GM18861 (cell line): ENCODE data around the gene SMIM44.
"Not testable (repeated sequence)": the region's sequence is repeated elsewhere in the genome, so short reads cannot be mapped to it uniquely, and the experiment has no call there.

Experiments used
- ATAC-seq: cut with Tn5 transposase; IDR thresholded peaks from one replicate; pipeline ENCODE4 v1.9.1; 2021; ENCODE audit not compliant: unreplicated experiment

SMIM44 gene

GRCh38 chr19:3518255-3518654 is 35.0 kb upstream of the SMIM44 start:
- ATAC-seq, result no peak

- ATAC-seq, result no peak
Observed at GRCh38 chr19:3517638-3518037, 34.4 kb upstream of the SMIM44 start.

GRCh38 chr19:3516675-3517207 is 33.5 kb upstream of the SMIM44 start:
- no peak for ATAC-seq

GRCh38 chr19:3515891-3516422 is 32.7 kb upstream of the SMIM44 start:
- no peak for ATAC-seq

GRCh38 chr19:3514930-3515329 is 31.7 kb upstream of the SMIM44 start:
- ATAC-seq, result no peak

GRCh38 chr19:3513229-3514140 is 30.2 kb upstream of the SMIM44 start:
- ATAC-seq, result no peak

- no peak for ATAC-seq
Observed at GRCh38 chr19:3512562-3513228, 29.5 kb upstream of the SMIM44 start.

- ATAC-seq, result no peak
Observed at GRCh38 chr19:3511506-3512251, 28.4 kb upstream of the SMIM44 start.

- no peak for ATAC-seq
Observed at GRCh38 chr19:3510727-3511126, 27.5 kb upstream of the SMIM44 start.

GRCh38 chr19:3509566-3509989 is 26.3 kb upstream of the SMIM44 start:
- no peak for ATAC-seq

GRCh38 chr19:3508771-3509535 is 25.7 kb upstream of the SMIM44 start:
- ATAC-seq, result no peak

- ATAC-seq, result not testable (repeated sequence)
Observed at GRCh38 chr19:3508121-3508661, 24.9 kb upstream of the SMIM44 start.

GRCh38 chr19:3507371-3508120 is 24.3 kb upstream of the SMIM44 start:
- ATAC-seq, result no peak

- no peak for ATAC-seq
Observed at GRCh38 chr19:3506384-3507340, 23.4 kb upstream of the SMIM44 start.

- ATAC-seq, result peak; percentile 84
Observed at GRCh38 chr19:3505598-3506383, 22.6 kb upstream of the SMIM44 start, which contains the start of gene FZR1. TSS of gene FZR1 (plus strand) at chr19:3506311. CDS start at chr19:3522990, 16,679 bp downstream.

GRCh38 chr19:3504735-3505134 is 21.5 kb upstream of the SMIM44 start:
- no peak for ATAC-seq

GRCh38 chr19:3503036-3503572 is 19.9 kb upstream of the SMIM44 start:
- ATAC-seq, result no peak
